Measurements from ENCODE around the gene TRAFD1. TPM values are rescaled to one million over a fixed set of nuclear protein-coding genes. Genes with fewer than 3 reads are reported as not detected.

The TRAFD1 gene
- total RNA-seq, 1 experiment from 2014 or later = 37.8 TPM

GRCh38 chr12:112199136-112199535 is 73.8 kb downstream of the TRAFD1 start:
- Histone ChIP-seq H3K27me3 (replicated peaks; ENCODE audit: insufficient read depth, low read depth, low read length, poor library complexity) (no peaks in the 10 kb centered on the region), H3K36me3 (ENCODE audit: insufficient read depth, low read length, poor library complexity, severe bottlenecking) (peaks cover 17% of the 10 kb centered on the region), H3K27ac (ENCODE audit: low read depth, low read length, poor library complexity, severe bottlenecking) (no peak overlapping the region), H3K4me1 (ENCODE audit: insufficient read depth, low read length, poor library complexity, severe bottlenecking) (no peaks in the 10 kb centered on the region), H3K9me3 (ENCODE audit: low read depth, low read length, poor library complexity, severe bottlenecking) (no peaks in the 10 kb centered on the region), H3K4me3 (ENCODE audit: low read depth, low read length, poor library complexity, severe bottlenecking) (no peak overlapping the region)
- no TSS peak for BruUV-seq (replicated peaks)
- no peak for DNase-seq (ENCODE audit: low spot score)
- CTCF ChIA-PET = interaction anchor here (2.4 kb wide), 1 partner anchor 188 kb away, joined by 33 read pairs; no protein-coding TSS in a partner anchor
- intact Hi-C loops (cut with micrococcal nuclease; ENCODE audit: unreplicated experiment) = no loop called here
- TF ChIP-seq, protein P1, sequence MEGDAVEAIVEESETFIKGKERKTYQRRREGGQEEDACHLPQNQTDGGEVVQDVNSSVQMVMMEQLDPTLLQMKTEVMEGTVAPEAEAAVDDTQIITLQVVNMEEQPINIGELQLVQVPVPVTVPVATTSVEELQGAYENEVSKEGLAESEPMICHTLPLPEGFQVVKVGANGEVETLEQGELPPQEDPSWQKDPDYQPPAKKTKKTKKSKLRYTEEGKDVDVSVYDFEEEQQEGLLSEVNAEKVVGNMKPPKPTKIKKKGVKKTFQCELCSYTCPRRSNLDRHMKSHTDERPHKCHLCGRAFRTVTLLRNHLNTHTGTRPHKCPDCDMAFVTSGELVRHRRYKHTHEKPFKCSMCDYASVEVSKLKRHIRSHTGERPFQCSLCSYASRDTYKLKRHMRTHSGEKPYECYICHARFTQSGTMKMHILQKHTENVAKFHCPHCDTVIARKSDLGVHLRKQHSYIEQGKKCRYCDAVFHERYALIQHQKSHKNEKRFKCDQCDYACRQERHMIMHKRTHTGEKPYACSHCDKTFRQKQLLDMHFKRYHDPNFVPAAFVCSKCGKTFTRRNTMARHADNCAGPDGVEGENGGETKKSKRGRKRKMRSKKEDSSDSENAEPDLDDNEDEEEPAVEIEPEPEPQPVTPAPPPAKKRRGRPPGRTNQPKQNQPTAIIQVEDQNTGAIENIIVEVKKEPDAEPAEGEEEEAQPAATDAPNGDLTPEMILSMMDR (conservative IDR thresholded peaks at IDR 0.05; ENCODE audit: low read depth, low read length) = no peak
- TF ChIP-seq EZH2 (IDR thresholded peaks at IDR 0.05; ENCODE audit: borderline replicate concordance, low read depth, low read length, poor library complexity, severe bottlenecking) = no peak
- POLR2A ChIA-PET (ENCODE audit: low non-redundant PET) = no interaction called here

Small RNA genes within 50 kb of the gene (microRNA-seq; reads per million reads assigned to microRNA genes)
- 0.81 reads per million for gene MIR6861

Other genes with a start within 250 kb of the TRAFD1 start
- 12.0 and 13.6 TPM in 2 replicates for gene TMEM116, start 112.4 kb upstream of the TRAFD1 start, total RNA-seq (2021)
- gene ERP29, start 112.1 kb upstream of the TRAFD1 start, total RNA-seq (2021) = 109 and 116 TPM in 2 replicates
- 67.4 and 70.5 TPM in 2 replicates for gene NAA25, start 16.8 kb upstream of the TRAFD1 start, total RNA-seq (2021)

All from A673 (cell line).